ENCODE data around the gene BSG. TPM values are rescaled to one million over a fixed set of nuclear protein-coding genes. Genes with fewer than 3 reads are reported as not detected.

Gene BSG
- total and polyA plus RNA-seq, 9 of the 15 experiments (the other 6 are each of a cell fraction or from before 2014, with no cell fraction given), result 4.6 to 495 (median 187) TPM

DNA sequence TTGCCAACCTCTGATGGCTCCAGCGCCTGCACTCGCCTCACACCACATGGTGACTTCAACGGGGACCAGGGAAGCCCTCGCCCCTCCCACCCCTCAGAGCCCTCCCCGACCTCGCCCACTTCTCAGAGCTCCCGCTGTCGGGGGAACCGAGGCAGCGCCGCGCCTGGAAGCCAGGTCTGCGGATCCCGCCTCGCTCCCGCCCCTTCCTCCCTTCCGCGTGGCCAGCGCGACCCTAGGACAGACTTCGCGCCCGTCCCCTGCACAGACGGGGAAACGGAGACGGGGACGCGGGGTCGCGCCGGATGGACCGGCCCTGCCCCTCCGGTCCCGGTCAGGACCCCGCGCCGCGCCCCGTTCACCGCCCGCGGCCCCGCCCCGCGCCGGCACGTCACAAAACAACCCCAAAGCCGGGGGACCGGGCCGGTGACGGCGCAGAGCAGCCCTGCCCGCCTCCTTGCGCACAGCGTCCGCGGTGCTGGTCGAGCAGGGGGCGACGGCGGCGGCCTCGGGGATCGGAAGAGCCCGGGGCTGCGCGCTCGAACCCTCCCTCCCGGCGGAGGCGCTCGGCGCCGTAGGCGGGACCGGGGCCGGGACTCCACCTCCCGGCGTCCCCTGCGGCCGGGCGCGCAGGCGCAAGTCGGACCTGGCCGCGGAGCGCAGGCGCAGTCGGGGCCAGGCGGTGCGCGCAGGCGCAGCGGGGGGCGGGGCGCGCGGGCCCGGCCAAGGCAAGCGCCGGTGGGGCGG, 41.2 kb upstream of the BSG start (continued):
- no peak for TF ChIP-seq ZHX1 (conservative IDR thresholded peaks at IDR 0.05; ENCODE audit: low read length)
- TF ChIP-seq NR1H2 (CRISPR knock-in tag; IDR thresholded peaks at IDR 0.05), result no peak
- no peak for TF ChIP-seq TCF7L2 (IDR thresholded peaks at IDR 0.05; ENCODE audit: low read depth, low read length)
- no peak for TF ChIP-seq ZNF561 (CRISPR knock-in tag; conservative IDR thresholded peaks at IDR 0.05)
- TF ChIP-seq NRF1 (conservative IDR thresholded peaks at IDR 0.05 in 1 of 2, IDR thresholded peaks at IDR 0.05 in 1 of 2), result peak in 1 of 2 experiments; percentile 90; a peak in 2 of 4 replicates
- peak; percentile 70; the same call in 1 of the 2 replicates for TF ChIP-seq MXI1 (IDR thresholded peaks at IDR 0.05; ENCODE audit: low read depth, low read length)
- TF ChIP-seq, protein P1, sequence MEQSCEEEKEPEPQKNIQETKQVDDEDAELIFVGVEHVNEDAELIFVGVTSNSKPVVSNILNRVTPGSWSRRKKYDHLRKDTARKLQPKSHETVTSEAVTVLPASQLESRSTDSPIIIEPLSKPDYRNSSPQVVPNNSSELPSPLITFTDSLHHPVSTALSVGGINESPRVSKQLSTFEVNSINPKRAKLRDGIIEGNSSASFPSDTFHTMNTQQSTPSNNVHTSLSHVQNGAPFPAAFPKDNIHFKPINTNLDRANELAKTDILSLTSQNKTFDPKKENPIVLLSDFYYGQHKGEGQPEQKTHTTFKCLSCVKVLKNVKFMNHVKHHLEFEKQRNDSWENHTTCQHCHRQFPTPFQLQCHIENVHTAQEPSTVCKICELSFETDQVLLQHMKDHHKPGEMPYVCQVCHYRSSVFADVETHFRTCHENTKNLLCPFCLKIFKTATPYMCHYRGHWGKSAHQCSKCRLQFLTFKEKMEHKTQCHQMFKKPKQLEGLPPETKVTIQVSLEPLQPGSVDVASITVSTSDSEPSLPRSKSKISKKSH (CRISPR knock-in tag; IDR thresholded peaks at IDR 0.05), result no peak
- no peak for TF ChIP-seq ZNF212 (CRISPR knock-in tag; IDR thresholded peaks at IDR 0.05)
- TF ChIP-seq, protein P2, sequence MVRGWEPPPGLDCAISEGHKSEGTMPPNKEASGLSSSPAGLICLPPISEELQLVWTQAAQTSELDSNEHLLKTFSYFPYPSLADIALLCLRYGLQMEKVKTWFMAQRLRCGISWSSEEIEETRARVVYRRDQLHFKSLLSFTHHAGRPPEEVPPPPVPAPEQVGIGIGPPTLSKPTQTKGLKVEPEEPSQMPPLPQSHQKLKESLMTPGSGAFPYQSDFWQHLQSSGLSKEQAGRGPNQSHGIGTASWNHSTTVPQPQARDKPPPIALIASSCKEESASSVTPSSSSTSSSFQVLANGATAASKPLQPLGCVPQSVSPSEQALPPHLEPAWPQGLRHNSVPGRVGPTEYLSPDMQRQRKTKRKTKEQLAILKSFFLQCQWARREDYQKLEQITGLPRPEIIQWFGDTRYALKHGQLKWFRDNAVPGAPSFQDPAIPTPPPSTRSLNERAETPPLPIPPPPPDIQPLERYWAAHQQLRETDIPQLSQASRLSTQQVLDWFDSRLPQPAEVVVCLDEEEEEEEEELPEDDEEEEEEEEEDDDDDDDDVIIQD (CRISPR knock-in tag; IDR thresholded peaks at IDR 0.05), result peak; percentile 19; the same call in 1 of the 2 replicates
- no peak for TF ChIP-seq ZNF644 (tag; IDR thresholded peaks at IDR 0.05; ENCODE audit: low read depth)
- no peak for TF ChIP-seq ZMIZ1 (IDR thresholded peaks at IDR 0.05; ENCODE audit: low read depth in 2 of 2, low read length in 2 of 2)
- 0 out of 4 replicates have a peak, but pooled peaks of 1 of the 2 experiments have one; percentile 13 for TF ChIP-seq SRF (CRISPR knock-in tag; IDR thresholded peaks at IDR 0.05)
- no peak for TF ChIP-seq HDAC8 (tag; IDR thresholded peaks at IDR 0.05)
- no peak for TF ChIP-seq ZNF79 (CRISPR knock-in tag; IDR thresholded peaks at IDR 0.05; ENCODE audit: low read depth)
- TF ChIP-seq ZFX (CRISPR knock-in tag; IDR thresholded peaks at IDR 0.05), result peak; percentile 79
- TF ChIP-seq ZNF197 (CRISPR knock-in tag; IDR thresholded peaks at IDR 0.05; ENCODE audit: low read depth), result 0 out of 2 replicates have a peak, but pooled peaks have one; percentile 39
- no peak for TF ChIP-seq ZNF347 (CRISPR knock-in tag; IDR thresholded peaks at IDR 0.05; ENCODE audit: low read depth)
- TF ChIP-seq LEF1 (IDR thresholded peaks at IDR 0.05), result no peak
